CD4-positive, alpha-beta T cell treated with Interferon gamma for 1 hour (primary cell): ENCODE data around the gene MEP1B.
"Not testable (repeated sequence)": the region's sequence is repeated elsewhere in the genome, so short reads cannot be mapped to it uniquely, and the experiment has no call there.

Experiments
- DNase-seq: peaks from one replicate; pipeline ENCODE4 v3.0.0-alpha.2; 2020

MEP1B gene

DNA sequence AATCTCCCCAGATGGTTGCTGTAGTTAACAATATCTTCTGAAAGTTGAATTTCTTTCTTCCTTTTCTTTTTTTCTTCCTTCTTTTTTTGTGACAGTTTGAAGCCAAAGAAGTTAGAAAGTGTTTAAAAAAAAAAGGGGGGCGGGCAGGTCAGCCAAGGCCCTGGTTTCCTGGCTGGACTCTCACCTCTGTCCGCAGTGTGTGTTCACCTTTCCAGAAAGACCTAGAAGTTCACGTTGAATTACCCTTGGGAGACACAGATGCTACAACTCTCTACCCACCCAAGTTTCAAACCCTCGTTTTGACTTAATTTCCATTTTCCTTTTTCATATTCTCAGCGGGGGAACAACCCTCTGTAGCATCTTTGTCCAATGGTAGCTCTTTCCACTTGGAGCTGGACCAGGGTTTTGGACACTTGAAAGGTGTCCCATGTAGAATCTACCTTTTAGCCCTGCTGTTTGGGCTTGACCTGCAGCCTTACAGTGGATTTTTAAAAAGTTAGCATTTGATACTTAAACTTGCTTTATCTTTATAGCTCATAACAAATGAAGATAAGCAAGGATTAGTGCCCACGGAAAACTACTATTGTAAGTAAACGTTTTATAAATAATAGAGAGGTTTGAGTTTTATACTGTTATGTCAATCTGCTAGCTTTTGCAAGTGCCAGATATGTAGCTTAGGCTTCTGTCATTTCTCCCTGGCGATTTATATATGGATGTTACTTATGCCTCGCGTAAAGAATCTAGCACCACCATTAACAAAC lies 20.0 kb downstream of the MEP1B start:
- DNase-seq = no peak

- no peak for DNase-seq
These were observed 23.9 kb downstream of the MEP1B start for GRCh38 chr18:32213693-32214092.

GRCh38 chr18:32216390-32216789 lies 26.6 kb downstream of the MEP1B start:
- DNase-seq = no peak

DNA sequence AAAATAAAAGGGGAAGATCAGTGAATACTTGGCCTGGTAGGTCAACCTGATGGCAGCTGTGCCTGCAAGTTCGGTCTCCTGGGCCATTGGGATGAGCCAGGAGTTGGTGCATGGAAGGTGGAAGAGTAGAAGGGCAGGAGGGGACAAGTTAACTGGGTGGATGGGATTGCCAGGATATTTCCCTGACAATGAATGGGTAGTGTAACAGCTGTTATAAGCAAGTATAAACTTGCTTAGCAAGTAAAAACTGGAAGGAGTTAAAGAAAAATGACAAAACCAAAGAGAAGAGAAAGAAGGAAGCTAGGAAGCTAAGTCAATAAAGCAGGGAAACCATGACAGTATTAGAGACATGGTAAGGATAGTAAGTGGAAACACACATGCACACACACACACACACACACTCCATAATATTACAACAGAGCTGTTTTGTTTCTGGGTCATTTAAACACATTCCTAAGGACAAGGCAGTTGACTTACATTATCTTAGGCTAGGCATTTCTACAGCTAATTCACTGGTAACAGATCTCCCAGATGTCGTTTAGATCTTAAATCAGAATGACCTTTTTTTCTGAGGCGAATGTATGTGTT lies 29.7 kb downstream of the MEP1B start:
- DNase-seq = no peak

DNA sequence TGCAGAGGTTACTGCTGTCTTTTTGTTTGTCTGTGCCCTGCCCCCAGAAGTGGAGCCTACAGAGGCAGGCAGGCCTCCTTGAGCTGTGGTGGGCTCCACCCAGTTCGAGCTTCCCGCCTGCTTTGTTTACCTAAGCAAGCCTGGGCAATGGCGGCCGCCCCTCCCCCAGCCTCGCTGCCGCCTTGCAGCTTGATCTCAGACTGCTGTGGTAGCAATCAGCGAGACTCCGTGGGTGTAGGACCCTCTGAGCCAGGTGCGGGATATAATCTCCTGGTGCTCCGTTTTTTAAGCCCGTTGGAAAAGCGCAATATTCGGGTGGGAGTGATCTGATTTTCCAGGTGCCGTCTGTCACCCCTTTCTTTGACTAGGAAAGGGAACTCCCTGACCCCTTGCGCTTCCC lies 43.5 kb downstream of the MEP1B start:
- not testable (repeated sequence) for DNase-seq

GRCh38 chr18:32237049-32237448 lies 47.2 kb downstream of the MEP1B start:
- no peak for DNase-seq

DNA sequence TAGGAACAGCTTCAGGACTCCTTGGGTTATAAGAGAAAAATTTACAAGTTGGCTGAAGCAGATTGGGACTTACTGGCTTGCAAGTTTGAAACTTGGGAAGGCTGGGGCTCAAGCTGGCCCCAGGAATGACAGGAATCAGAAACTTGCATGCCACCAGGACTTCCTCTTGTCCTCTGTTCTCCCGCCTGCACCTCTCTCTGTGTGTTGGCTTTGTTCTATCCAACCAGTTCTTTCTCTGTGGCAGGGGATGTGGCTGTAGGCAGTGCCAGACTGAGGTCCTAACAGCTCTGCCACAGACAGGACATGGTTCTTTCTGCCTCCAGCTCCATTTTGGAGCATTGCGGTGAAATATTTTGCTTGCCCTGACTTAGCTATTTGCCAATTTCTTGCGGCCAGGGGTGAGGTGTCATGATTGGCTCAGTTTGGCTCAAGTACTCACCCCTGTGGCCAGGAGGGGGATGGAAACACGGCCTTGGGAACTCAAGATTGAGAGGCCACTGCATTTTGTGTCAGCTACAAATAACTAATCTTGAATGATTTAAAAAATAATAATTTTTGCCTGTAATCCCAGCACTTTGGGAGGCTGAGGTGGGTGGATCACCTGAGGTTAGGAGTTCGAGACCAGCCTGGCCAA lies 48.9 kb downstream of the MEP1B start:
- no peak for DNase-seq

- no peak for DNase-seq
These were observed 52.6 kb downstream of the MEP1B start for GRCh38 chr18:32242395-32242794.

DNA sequence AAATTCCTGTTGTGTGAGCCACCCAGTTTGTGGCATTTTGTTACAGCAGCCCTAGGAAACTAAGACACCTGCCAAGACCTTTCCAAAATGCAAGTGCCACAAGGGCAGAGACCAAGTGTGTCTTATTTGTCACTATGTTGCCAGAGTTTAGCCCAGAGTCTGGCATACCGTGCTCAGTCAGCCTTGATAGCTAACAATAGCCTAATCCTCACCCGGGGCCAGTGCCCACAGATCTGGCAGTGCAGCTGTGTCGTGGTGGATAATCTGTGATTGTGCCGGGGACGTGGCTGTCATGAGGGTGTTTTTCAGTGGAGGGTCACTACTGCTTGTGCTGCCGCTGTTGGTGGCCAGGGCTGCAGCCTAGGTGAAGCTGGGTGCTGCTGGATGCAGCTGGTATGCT lies 53.5 kb downstream of the MEP1B start:
- no peak for DNase-seq

DNA sequence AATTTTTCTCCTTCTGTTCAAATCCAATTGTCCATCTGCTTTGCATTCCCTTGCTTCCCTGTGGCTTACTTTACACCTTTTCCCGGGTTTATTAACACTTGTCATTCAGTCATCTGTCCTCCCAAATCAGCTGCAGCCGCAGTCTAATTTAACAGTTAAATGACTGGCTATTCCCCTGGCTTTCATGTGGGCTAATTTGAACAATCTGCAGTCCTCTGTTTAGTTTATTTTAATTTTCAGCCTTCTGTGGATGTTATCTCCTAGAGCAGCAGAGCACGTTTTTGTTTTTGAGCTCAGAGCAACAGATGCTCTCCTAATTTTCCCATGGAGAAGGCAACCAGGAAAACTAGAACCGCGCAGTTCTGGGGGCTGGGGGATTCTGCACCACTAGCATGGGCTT lies 55.0 kb downstream of the MEP1B start:
- no peak for DNase-seq

DNA sequence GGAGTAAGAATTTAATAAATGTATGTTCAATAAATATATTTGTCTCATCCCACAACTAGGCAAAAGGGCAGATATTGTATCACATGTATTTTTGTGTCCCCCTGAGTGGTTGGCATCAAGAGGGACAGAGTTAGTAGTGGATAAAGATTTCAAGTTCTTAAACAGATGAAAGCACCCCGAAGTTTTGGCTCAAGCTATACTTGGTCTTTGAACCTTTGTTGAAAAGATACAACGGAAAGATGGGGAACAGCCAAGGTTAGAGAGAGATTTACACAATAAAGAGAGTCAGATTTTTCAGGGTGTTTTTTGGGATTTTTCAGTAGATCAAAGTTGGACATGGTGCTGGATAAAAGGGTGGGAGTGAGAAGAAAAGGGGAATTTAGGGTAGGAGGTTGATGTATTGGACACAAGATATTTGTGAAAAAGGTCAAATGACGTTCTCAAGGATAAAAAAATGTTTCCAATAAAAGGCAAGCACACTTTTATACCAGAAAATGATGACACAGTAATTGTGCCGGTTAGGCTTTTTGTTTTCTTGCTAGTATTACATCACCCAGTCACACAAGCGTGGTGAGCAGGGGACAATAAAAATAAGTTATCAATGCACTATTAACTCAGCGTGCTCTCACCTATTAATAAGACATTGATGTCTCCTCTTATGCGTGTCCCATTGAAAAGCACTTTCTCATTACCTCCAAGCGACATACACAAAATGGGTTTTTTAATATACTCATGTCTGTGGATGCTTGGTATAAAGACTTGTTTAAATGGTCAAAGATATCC lies 59.5 kb downstream of the MEP1B start:
- no peak for DNase-seq

- DNase-seq = no peak
These were observed 61.6 kb downstream of the MEP1B start for GRCh38 chr18:32251466-32251865.

DNA sequence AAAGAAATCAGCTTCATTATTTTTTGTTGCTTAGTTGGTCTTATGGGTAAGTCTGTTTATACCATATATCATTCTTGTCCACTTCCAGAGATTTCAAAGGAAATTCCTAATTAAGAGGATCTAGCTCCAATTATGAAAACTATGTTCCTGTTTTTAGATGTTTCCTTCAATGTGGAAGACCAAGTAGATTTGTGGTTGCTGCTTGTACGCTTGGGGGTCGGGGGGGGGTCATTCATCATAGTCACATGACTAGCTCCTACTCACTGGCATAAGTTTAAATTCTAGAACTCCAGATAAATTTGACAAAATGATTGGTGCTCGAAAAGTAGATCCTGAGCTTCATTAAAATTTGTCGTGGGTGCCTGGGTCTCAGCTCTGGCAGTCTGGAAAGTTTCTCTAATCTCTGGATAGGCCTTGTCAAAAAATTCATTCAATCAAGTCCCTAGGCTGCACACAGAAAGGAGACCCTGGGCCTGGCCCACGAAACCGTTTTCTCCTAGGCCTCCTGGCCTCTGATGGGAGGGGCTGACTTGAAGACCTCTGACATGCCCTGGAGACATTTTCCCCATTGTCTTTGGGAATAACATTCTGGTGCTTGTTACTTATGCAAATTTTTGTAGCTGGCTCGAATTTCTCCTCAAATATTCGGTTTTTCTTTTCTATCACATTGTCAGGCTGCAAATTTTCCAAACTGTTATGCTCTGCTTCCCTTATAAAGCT lies 62.5 kb downstream of the MEP1B start:
- DNase-seq = no peak

DNA sequence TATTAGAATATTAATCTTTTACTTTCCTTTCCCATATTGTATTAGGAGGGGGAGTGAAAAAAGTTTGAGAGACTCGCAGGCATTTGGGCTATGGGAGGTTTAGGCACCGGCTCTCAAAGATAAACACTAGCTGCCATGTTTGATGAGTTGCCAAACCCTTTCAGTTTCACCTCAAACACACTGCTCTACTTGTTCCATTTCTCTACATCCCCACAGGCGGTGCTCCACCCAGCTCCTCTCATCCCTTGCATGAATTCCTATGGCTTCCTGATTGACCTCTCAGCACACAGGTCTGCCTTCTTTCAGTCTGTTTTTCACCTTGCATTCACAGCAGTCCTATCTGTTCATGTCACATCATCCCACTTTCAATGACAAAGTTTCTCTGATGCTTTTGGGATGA lies 65.7 kb downstream of the MEP1B start:
- no peak for DNase-seq

DNA sequence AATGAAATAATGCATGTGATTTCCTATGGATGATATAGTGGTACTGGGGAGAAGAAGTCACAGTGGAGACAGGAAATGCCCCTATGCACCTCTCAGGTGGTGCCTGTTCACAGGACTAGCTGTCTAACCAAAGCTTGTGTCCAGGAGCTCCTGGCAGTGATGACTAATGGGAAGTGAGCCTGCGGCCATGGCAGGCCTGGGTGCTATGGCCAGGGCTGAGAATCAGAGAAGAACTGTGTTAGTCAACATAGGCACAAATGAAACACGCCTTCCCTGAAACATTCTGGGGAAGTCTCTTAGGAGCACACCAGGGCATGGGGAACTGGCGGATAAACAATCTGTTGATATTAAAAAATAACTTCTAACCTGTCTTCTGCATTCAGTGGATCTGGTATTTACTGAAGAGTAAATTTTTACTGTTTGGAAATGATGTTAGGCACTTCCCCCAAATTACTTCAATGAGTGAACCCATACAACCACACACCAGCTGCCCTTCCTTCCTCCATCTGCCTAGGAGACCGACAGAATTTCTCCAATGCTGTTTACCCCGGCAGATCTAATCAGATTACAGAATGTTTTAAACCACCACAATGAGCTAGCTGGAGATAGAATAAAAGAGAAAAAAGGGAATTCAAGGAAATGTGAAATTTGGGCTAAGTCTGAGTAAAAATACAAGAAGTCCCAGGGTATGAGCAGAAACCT lies 67.4 kb downstream of the MEP1B start:
- no peak for DNase-seq

DNA sequence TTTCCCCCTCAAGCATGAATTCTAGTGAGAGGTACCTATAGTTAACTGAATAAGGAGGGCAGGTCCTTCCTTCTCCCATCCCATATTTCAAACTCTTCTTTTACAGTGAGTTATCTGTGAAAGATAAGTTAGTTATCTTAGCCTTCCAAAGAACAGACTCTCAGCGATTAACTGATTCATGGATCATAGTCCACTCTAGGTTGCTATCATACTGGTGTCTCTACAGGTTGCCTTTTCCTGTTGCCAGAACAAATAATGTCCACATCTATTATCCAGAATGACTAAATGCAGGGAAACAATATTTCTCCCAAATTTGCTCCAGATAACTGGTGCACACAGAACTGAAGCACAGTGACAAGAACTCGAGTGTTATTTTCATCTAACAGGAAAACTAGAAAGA lies 68.3 kb downstream of the MEP1B start:
- no peak for DNase-seq

DNA sequence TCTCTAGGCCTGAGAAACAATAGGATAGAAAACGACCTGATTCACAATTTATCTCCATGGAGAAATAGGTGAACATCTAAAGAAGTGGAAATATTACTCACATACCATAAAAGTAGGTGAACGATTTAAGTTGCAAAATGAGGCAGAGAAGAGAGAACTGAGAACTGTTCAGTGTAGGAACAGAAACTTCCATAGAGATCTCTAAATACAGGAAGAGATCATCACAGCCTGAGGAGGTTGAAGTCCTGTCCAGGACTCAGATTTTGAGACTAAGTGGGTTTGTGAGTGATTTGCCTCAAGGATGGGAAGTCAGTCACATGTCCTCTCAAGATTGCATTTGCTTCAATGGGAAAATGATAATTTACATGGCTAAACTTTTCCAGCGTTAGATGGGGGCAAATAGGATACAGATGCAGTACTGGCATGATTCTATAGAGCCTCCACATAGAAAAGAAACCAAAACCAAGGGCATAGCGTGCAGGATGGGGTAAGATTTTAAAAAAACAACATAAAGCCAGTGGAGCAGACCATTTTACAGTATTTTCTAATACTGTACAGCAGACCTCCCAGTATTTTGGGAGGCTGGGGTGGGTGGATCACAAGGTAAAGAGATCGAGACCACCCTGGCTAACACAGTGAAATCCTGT lies 68.8 kb downstream of the MEP1B start:
- DNase-seq = no peak

DNA sequence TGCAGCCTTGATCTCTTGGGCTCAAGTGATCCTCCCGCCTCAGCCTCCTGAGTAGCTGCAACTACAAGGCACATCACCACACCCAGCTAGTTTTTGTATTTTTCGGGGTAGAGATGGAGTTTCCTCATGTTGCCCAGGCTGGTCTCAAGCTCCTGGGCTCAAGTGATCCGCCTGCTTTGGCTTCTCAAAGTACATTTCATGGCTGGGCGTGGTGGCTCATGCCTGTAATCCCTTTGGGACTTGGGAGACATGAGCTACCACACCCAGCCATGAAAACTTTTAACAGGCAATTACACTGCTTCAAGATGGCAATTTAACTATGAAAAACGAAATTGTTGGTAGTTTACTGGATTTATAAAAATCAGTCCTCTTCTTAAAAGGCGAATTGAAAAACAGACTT lies 69.7 kb downstream of the MEP1B start:
- DNase-seq = no peak

DNA sequence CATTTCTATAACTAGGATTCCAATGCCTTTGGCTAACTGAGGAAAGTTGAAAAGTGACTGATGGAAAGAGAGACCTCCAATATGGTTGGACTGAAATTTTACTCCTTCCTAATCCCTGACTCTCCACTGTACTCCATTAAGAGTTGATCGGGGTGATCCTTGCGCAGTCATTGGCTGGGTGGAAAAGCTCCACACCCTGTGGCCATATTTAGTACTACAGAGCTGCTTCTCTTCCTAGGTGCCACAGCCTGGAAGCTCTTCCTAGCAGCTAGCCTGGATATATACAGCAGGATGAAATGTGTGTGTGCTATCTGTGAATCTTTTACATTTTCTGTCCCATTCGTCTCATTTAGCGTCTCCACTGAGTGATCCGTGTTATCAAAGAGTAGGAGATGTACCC lies 71.2 kb downstream of the MEP1B start:
- no peak for DNase-seq

GRCh38 chr18:32262092-32262491 lies 72.3 kb downstream of the MEP1B start:
- no peak for DNase-seq

DNA sequence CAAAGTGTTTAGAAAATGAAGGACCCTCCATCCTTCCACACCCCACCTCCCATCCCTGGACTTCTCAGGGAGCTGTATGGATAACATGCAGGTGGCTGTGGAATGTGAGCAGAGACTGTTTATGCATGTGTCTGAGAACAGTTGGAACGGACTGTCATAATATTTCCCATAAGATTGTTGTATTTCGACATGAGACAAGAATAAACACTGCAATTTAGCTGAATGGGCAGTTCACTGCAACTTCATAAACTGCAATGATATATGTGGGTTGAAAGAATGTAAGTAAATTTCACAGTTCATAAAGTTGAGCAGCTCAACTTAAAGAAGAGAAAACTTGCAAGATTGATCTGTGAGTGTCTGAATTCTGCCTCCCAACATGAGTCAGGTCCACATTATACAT lies 74.6 kb downstream of the MEP1B start:
- DNase-seq = no peak

GRCh38 chr18:32267463-32267862 lies 77.6 kb downstream of the MEP1B start:
- DNase-seq = no peak
